Activated naive CD4-positive, alpha-beta T cell treated with anti-CD3 and anti-CD28 coated beads, Interleukin-2, amount 10 ng/mL, durations not matched to agents 5 hours and 36 hours (primary cell): ENCODE data around the gene SPDL1. TPM values are rescaled to one million over a fixed set of nuclear protein-coding genes. Genes with fewer than 3 reads are reported as not detected.

Experiments used
- total RNA-seq, 2 experiments: library from RNA; stranded (reverse); gene quantifications; one replicate each; pipeline ENCODE4 v1.2.3, GENCODE V29; 2021

Gene SPDL1
- total RNA-seq = 10 to 100 TPM; 32.9 to 34.0 TPM

GRCh38 chr5:169583424-169584220 lies at the start of gene SPDL1:
Gene SPDL1, plus strand, starts transcription at chr5:169583773. Its CDS starts 4,644 bp downstream, at chr5:169588417.

GRCh38 chr5:169637085-169637548 lies 53.5 kb downstream of the SPDL1 start, which contains the start of gene DOCK2:
Gene DOCK2, plus strand, starts transcription at chr5:169637275. Its CDS starts 52 bp downstream, at chr5:169637327.

Other genes with a start within 250 kb of the SPDL1 start
- gene DOCK2, start 53.5 kb downstream of the SPDL1 start, total RNA-seq = 100 to 1,000 TPM; 276 to 280 TPM